Loucy (cell line): Measurements from ENCODE around the gene NOVA2.

Experiments
- H2AFZ ChIP-seq: fragments of 200-600 bp; sonication (generic); 2 replicates; pipeline ENCODE4 v1.6.0; 2016; ENCODE audit warnings: antibody characterized with exemption, mild to moderate bottlenecking, low read length, moderate library complexity
- H3F3A ChIP-seq: fragments of 200-600 bp; 2 replicates; pipeline ENCODE4 v1.6.0; 2016; ENCODE audit warnings: antibody characterized with exemption, low read depth, mild to moderate bottlenecking
- H3K27me3 ChIP-seq: fragments of 200-600 bp; sonication (generic); 2 replicates; pipeline ENCODE4 v1.6.1; 2014; ENCODE audit warnings: low read length, mild to moderate bottlenecking; ENCODE audit not compliant: insufficient read depth, poor library complexity, severe bottlenecking
- H3K36me3 ChIP-seq: fragments of 200-600 bp; sonication (generic); 2 replicates; pipeline ENCODE4 v1.6.1; 2016; ENCODE audit warnings: low read length; ENCODE audit not compliant: insufficient read depth
- H3K4me1 ChIP-seq: fragments of 200-600 bp; sonication (generic); 2 replicates; pipeline ENCODE4 v1.5.1; 2014; ENCODE audit warnings: low read length, mild to moderate bottlenecking; ENCODE audit not compliant: insufficient read depth, poor library complexity, severe bottlenecking
- H3K4me2 ChIP-seq: fragments of 200-600 bp; sonication (generic); 2 replicates; pipeline ENCODE4 v1.6.0; 2014; ENCODE audit warnings: antibody characterized with exemption, low read length, low read depth, mild to moderate bottlenecking; ENCODE audit not compliant: poor library complexity, severe bottlenecking
- H3K4me3 ChIP-seq: fragments of 200-600 bp; sonication (generic); 2 replicates; pipeline ENCODE4 v1.5.1; 2014; ENCODE audit warnings: low read length, mild to moderate bottlenecking, mixed read lengths; ENCODE audit not compliant: poor library complexity, severe bottlenecking
- H3K79me2 ChIP-seq: fragments of 200-600 bp; sonication (generic); 2 replicates; pipeline ENCODE4 v1.6.1; 2014; ENCODE audit warnings: low read length; ENCODE audit not compliant: insufficient read depth
- H3K9ac ChIP-seq: fragments of 200-600 bp; sonication (generic); 2 replicates; pipeline ENCODE4 v1.6.0; 2014; ENCODE audit warnings: mild to moderate bottlenecking, low read depth, low read length, moderate library complexity; ENCODE audit not compliant: poor library complexity, severe bottlenecking
- H3K9me2 ChIP-seq: fragments of 200-600 bp; sonication (generic); replicated peaks from 2 replicates; pipeline ENCODE4 v1.6.1; 2016; ENCODE audit warnings: low read depth, low read length, mixed read lengths
- H3K9me3 ChIP-seq: fragments of 200-600 bp; sonication (generic); 2 replicates; pipeline ENCODE4 v1.6.1; 2014; ENCODE audit warnings: mild to moderate bottlenecking, antibody characterized with exemption, low read length, low read depth; ENCODE audit not compliant: insufficient read depth
- H4K20me1 ChIP-seq: fragments of 200-600 bp; sonication (generic); 2 replicates; pipeline ENCODE4 v1.6.0; 2014; ENCODE audit warnings: antibody characterized with exemption, low read length, mild to moderate bottlenecking; ENCODE audit not compliant: insufficient read depth, poor library complexity, severe bottlenecking
- EZH2phosphoT487 ChIP-seq: fragments of 200-600 bp; IDR thresholded peaks from 2 replicates; pipeline ENCODE4 v1.6.1; 2018; ENCODE audit warnings: antibody characterized with exemption, mild to moderate bottlenecking, moderate library complexity, borderline replicate concordance
- TF ChIP-seq, protein P1 (sequence below): fragments of 200-600 bp; sonication (generic); conservative IDR thresholded peaks from 2 replicates; pipeline ENCODE4 v1.5.1; 2014; ENCODE audit warnings: mild to moderate bottlenecking, antibody characterized with exemption, low read length

NOVA2 gene

DNA sequence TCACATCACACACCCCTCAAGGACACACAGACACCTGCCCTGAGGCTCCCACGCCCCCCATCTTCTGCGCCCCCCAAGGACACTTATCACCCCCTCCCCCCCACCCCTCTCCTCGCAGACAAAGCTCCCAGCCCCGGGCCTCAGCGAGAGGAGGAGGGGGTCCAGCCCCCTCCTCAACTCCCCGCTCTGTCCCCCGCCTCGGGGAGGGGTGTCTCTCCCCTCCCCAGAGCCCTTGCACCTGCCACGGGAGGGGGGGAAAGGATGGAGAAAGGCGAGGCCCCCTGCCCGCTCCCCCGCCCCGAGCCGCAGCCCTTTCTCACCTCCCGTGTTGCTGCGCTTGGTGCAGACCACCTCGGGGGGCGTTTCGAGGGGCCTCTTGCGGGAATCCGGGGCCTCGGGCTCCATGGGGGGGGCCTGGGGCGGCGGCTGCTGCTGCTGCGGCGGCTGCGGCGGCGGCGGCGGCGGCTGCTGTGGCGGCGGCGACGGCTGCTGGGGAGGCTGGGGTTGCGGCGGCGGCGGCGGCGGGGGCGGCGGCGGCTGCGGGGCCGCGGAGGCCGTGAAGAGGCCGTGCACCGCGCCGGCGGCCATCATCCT is 621 bp downstream of the NOVA2 start:
- no peak overlapping the region for H3K9ac ChIP-seq
- no peaks in the 10 kb centered on the region for H3K79me2 ChIP-seq
- H3K27me3 ChIP-seq: no peaks in the 10 kb centered on the region
- H3K9me3 ChIP-seq: no peaks in the 10 kb centered on the region
- H3K4me1 ChIP-seq: peaks cover 6% of the 10 kb centered on the region
- H3K4me2 ChIP-seq: no peak overlapping the region
- no peaks in the 10 kb centered on the region for H3K36me3 ChIP-seq
- TF ChIP-seq, protein P1, sequence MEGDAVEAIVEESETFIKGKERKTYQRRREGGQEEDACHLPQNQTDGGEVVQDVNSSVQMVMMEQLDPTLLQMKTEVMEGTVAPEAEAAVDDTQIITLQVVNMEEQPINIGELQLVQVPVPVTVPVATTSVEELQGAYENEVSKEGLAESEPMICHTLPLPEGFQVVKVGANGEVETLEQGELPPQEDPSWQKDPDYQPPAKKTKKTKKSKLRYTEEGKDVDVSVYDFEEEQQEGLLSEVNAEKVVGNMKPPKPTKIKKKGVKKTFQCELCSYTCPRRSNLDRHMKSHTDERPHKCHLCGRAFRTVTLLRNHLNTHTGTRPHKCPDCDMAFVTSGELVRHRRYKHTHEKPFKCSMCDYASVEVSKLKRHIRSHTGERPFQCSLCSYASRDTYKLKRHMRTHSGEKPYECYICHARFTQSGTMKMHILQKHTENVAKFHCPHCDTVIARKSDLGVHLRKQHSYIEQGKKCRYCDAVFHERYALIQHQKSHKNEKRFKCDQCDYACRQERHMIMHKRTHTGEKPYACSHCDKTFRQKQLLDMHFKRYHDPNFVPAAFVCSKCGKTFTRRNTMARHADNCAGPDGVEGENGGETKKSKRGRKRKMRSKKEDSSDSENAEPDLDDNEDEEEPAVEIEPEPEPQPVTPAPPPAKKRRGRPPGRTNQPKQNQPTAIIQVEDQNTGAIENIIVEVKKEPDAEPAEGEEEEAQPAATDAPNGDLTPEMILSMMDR: no peak
- TF ChIP-seq EZH2phosphoT487: no peak
- H3K9me2 ChIP-seq: no peaks in the 10 kb centered on the region
- H3F3A ChIP-seq: no peaks in the 10 kb centered on the region
- no peak overlapping the region for H3K4me3 ChIP-seq
- H2AFZ ChIP-seq: no peak overlapping the region
- H4K20me1 ChIP-seq: no peaks in the 10 kb centered on the region

GRCh38 chr19:45972081-45972946 is 1.4 kb downstream of the NOVA2 start:
- H3K79me2 ChIP-seq: no peaks in the 10 kb centered on the region
- H3F3A ChIP-seq: no peaks in the 10 kb centered on the region
- no peak overlapping the region for H3K4me2 ChIP-seq
- no peaks in the 10 kb centered on the region for H4K20me1 ChIP-seq
- TF ChIP-seq EZH2phosphoT487: no peak
- TF ChIP-seq, protein P1: no peak
- H3K4me1 ChIP-seq: peaks cover 6% of the 10 kb centered on the region
- no peaks in the 10 kb centered on the region for H3K27me3 ChIP-seq
- no peak overlapping the region for H3K4me3 ChIP-seq
- H3K9ac ChIP-seq: no peak overlapping the region
- no peaks in the 10 kb centered on the region for H3K36me3 ChIP-seq
- H3K9me3 ChIP-seq: no peaks in the 10 kb centered on the region
- no peaks in the 10 kb centered on the region for H3K9me2 ChIP-seq
- no peak overlapping the region; the same call in 1 of the 2 replicates for H2AFZ ChIP-seq

GRCh38 chr19:45971260-45971902 is 2.3 kb downstream of the NOVA2 start:
- Histone ChIP-seq H4K20me1 (no peaks in the 10 kb centered on the region), H2AFZ (no peak overlapping the region), H3K9me2 (no peaks in the 10 kb centered on the region), H3F3A (no peaks in the 10 kb centered on the region), H3K36me3 (no peaks in the 10 kb centered on the region), H3K9me3 (no peaks in the 10 kb centered on the region), H3K9ac (no peak overlapping the region), H3K4me2 (no peak overlapping the region), H3K27me3 (no peaks in the 10 kb centered on the region), H3K4me3 (no peak overlapping the region), H3K79me2 (no peaks in the 10 kb centered on the region), H3K4me1 (peaks cover 6% of the 10 kb centered on the region)
- TF ChIP-seq, protein P1: no peak
- TF ChIP-seq EZH2phosphoT487: no peak
